Measurements from ENCODE around the gene RNPS1. TPM values are rescaled to one million over a fixed set of nuclear protein-coding genes. Genes with fewer than 3 reads are reported as not detected.
A peak's percentile ranks its signal among the peaks of the same experiment; 100 is the strongest.

Gene RNPS1
- total and polyA plus RNA-seq, 9 of the 15 experiments (the other 6 are each of a cell fraction or from before 2014, with no cell fraction given): 44.9 to 338 (median 202) TPM

- TF ChIP-seq ZBTB12 (CRISPR knock-in tag; IDR thresholded peaks at IDR 0.05) (0 out of 2 replicates have a peak, but pooled peaks have one; percentile 8), SMAD2 (IDR thresholded peaks at IDR 0.05; ENCODE audit: low read depth, low read length) (no peak), SMC3 (conservative IDR thresholded peaks at IDR 0.05; ENCODE audit: insufficient read depth, low read depth, low read length) (no peak), SNIP1 (IDR thresholded peaks at IDR 0.05; ENCODE audit: low read depth) (no peak), FOXA3 (CRISPR knock-in tag; conservative IDR thresholded peaks at IDR 0.05 in 1 of 2, IDR thresholded peaks at IDR 0.05 in 1 of 2) (0 out of 4 replicates have a peak, but pooled peaks of 1 of the 2 experiments have one; percentile 31), ASH1L (IDR thresholded peaks at IDR 0.05; ENCODE audit: borderline replicate concordance, low read depth, partially characterized antibody) (no peak), CTBP1 (IDR thresholded peaks at IDR 0.05; ENCODE audit: borderline replicate concordance) (peak; percentile 88), FOXK1 (CRISPR knock-in tag; IDR thresholded peaks at IDR 0.05; ENCODE audit: borderline replicate concordance) (0 out of 2 replicates have a peak, but pooled peaks have one; percentile 39), GATAD2A (IDR thresholded peaks at IDR 0.05) (peak; percentile 67; the same call in 1 of the 2 replicates), ZNF174 (CRISPR knock-in tag; IDR thresholded peaks at IDR 0.05) (no peak), KLF13 (tag; IDR thresholded peaks at IDR 0.05; ENCODE audit: borderline replicate concordance, low read depth) (0 out of 2 replicates have a peak, but pooled peaks have one; percentile 33), ELK1 (CRISPR knock-in tag; IDR thresholded peaks at IDR 0.05) (no peak), PHB2 (IDR thresholded peaks at IDR 0.05; ENCODE audit: low read depth) (no peak), PHF21A (IDR thresholded peaks at IDR 0.05; ENCODE audit: borderline replicate concordance, low read depth) (no peak), KLF1 (tag; IDR thresholded peaks at IDR 0.05) (no peak), HDAC1 (IDR thresholded peaks at IDR 0.05) (peak in 1 of 2 experiments; percentile 67; a peak in 1 of 4 replicates), ZNF699 (CRISPR knock-in tag; IDR thresholded peaks at IDR 0.05; ENCODE audit: insufficient replicate concordance) (no peak), ZNF655 (CRISPR knock-in tag; IDR thresholded peaks at IDR 0.05) (no peak), CBX3 (IDR thresholded peaks at IDR 0.05; ENCODE audit: borderline replicate concordance in 1 of 2, low read length in 2 of 2) (no peak), RFX7 (CRISPR knock-in tag; IDR thresholded peaks at IDR 0.05) (no peak), NFE2 (IDR thresholded peaks at IDR 0.05; ENCODE audit: low read depth) (no peak), MTA2 (IDR thresholded peaks at IDR 0.05; ENCODE audit: low read depth) (no peak), IRF1 (CRISPR knock-in tag; IDR thresholded peaks at IDR 0.05; ENCODE audit: borderline replicate concordance) (no peak), ZFP30 (CRISPR knock-in tag; IDR thresholded peaks at IDR 0.05; ENCODE audit: borderline replicate concordance) (no peak)
Observed at GRCh38 chr16:2205104-2205966, 62.6 kb downstream of the RNPS1 start, which contains the start of gene MLST8 (continued).

Data from K562 (cell line).